ENCODE data around the gene TMEM175. TPM values are rescaled to one million over a fixed set of nuclear protein-coding genes. Genes with fewer than 3 reads are reported as not detected.

The TMEM175 gene
- polyA plus RNA-seq, 1 donor (not counting 4 experiments of a cell fraction or from before 2014, with no cell fraction given): 23.2 TPM

DNA sequence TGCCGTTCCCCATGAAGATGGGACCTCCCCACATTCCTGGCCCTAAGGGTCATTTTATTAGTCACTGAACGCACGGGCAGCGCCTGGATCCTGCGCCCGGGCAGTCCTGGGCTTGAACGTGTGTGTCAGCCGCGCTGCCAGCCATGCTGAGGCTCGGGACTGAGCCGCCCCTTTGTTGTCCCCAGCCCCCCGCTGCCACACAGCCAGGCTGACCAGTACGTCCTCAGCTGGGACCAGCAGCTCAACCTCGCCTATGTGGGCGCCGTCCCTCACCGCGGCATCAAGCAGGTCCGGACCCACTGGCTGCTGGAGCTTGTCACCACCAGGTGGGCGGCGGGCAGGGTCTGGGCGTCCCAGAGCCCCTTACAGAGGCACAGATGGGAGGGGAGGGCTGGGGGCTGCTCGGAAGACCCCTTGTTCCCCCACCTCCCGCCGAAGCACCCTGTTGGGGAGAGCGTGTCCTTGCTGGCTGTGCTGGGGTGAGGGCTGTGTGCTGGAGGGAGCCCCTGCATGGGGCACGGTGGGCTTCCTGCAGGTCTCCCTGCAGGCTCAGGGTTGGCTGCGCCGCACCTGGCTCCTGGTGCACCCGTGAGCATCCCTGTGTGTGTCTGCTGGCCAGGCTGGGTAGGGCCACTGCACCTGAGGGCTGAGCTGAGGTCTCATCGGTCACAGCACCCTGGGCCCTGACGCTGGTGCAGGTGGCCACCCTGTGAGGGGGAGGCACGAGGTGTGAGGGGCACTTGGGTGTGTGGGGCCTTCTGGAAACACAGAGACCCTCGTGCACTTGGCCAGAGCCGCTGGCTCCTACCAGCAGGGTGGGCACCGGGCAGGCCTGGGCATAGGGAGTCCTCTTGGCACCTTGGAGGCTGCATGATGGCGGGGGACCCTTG is 55.6 kb downstream of the TMEM175 start:
- H3K27ac ChIP-seq (ENCODE audit: control insufficient read depth, insufficient read depth, low read length): no peak overlapping the region
- peak overlapping the region; percentile 37 for H3K9ac ChIP-seq (ENCODE audit: control insufficient read depth, extremely low read depth, insufficient read depth, low read length)
- peaks cover 11% of the 10 kb centered on the region for H3K4me1 ChIP-seq (ENCODE audit: control insufficient read depth, extremely low read depth, insufficient read depth, low read length)
- TF ChIP-seq, protein P1, sequence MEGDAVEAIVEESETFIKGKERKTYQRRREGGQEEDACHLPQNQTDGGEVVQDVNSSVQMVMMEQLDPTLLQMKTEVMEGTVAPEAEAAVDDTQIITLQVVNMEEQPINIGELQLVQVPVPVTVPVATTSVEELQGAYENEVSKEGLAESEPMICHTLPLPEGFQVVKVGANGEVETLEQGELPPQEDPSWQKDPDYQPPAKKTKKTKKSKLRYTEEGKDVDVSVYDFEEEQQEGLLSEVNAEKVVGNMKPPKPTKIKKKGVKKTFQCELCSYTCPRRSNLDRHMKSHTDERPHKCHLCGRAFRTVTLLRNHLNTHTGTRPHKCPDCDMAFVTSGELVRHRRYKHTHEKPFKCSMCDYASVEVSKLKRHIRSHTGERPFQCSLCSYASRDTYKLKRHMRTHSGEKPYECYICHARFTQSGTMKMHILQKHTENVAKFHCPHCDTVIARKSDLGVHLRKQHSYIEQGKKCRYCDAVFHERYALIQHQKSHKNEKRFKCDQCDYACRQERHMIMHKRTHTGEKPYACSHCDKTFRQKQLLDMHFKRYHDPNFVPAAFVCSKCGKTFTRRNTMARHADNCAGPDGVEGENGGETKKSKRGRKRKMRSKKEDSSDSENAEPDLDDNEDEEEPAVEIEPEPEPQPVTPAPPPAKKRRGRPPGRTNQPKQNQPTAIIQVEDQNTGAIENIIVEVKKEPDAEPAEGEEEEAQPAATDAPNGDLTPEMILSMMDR (optimal IDR thresholded peaks at IDR 0.05 in 1 of 3, IDR thresholded peaks at IDR 0.05 in 1 of 3, conservative IDR thresholded peaks at IDR 0.05 in 1 of 3; ENCODE audit: extremely low read depth in 1 of 3, insufficient read depth in 2 of 3, low read length in 3 of 3): no peak
- TF ChIP-seq EZH2 (IDR thresholded peaks at IDR 0.05; ENCODE audit: low read length): no peak
- no peaks in the 10 kb centered on the region for H3K36me3 ChIP-seq (ENCODE audit: control insufficient read depth in 2 of 2, extremely low read depth in 1 of 2, insufficient read depth in 2 of 2, low read length in 2 of 2)
- no peaks in the 10 kb centered on the region for H3K9me3 ChIP-seq (ENCODE audit: control insufficient read depth, low read depth, low read length)
- dilution Hi-C loops (cut with MboI; ENCODE audit: extremely low pct_ligation_motif_present, low sequenced_read_pairs): no loop called here
- H3K9me1 ChIP-seq (ENCODE audit: control insufficient read depth, extremely low read depth, insufficient read depth, low read length): no peaks in the 10 kb centered on the region
- H3K27me3 ChIP-seq (ENCODE audit: control insufficient read depth, extremely low read depth, insufficient read depth, low read length): no peaks in the 10 kb centered on the region
- H3K4me3 ChIP-seq (ENCODE audit: control insufficient read depth in 2 of 3, extremely low read depth in 1 of 3, insufficient read depth in 2 of 3, low read depth in 1 of 3, low read length in 3 of 3): peak overlapping the region; percentile 53 to 70 (median 63)
- peak overlapping the region; percentile 82 for H3K4me2 ChIP-seq (ENCODE audit: control insufficient read depth, extremely low read depth, insufficient read depth, low read depth, low read length)
- no peaks in the 10 kb centered on the region for H3K79me2 ChIP-seq (ENCODE audit: control insufficient read depth, insufficient read depth, low read length)
- H2AFZ ChIP-seq (ENCODE audit: control insufficient read depth, low read length): peak overlapping the region; percentile 84
- DNase-seq (ENCODE audit: low read depth, low spot score): no peak
- no peaks in the 10 kb centered on the region for H4K20me1 ChIP-seq (ENCODE audit: control insufficient read depth, extremely low read depth, insufficient read depth, low read length)
- FAIRE-seq: no peak

DNA sequence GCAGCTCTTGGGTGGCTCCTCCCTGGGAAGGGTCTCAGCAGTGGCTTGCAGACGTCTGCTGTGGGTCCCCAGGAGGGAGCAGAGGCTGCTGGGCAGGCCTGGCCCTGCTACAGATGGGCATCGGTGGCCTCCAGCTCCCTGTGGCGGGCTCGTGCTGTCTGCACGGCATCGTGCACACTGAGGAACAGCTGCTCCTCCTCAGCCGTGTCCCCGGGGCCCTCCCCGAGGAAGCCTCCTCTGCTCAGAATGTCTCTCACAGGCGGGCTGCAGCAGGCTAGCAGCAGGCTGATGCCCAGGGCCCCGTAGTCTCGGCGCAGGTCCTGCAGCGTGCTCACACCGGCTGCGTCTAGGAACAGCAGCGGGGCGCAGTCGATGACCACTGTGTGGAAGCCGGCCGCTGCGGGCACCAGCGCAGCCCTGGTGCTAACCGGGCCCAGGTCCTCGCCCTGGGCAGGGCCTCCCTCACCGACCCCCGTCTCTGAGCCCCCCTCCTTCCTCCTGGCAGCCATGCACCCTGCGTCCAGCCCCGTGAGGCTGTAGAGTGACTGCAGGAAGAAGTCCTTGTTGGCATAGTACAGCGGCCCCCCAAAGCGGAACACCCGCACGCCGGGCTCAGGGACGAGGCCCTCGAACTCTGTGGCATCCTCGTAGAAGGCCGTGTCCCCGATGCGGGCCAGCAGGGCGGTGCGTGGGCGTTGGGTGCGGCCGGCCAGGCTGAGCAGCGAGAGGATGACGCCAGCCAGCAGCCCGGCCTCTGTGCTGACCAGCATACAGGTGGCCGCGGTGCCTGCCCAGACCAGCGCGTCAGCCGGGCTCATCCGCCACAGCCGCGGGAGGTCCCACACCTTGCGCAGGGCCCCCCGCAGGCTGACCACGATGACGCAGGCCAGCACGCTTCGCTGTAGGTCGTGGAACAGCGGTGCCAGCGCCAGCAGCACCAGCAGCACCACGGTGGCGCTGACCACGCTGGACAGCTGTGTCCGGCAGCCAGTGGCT is 56.8 kb downstream of the TMEM175 start:
- no peak overlapping the region for H2AFZ ChIP-seq (ENCODE audit: control insufficient read depth, low read length)
- H3K27me3 ChIP-seq (ENCODE audit: control insufficient read depth, extremely low read depth, insufficient read depth, low read length): no peaks in the 10 kb centered on the region
- H3K9me3 ChIP-seq (ENCODE audit: control insufficient read depth, low read depth, low read length): no peaks in the 10 kb centered on the region
- no peak overlapping the region for H3K4me3 ChIP-seq (ENCODE audit: control insufficient read depth in 2 of 3, extremely low read depth in 1 of 3, insufficient read depth in 2 of 3, low read depth in 1 of 3, low read length in 3 of 3)
- no peak overlapping the region for H3K4me2 ChIP-seq (ENCODE audit: control insufficient read depth, extremely low read depth, insufficient read depth, low read depth, low read length)
- no peaks in the 10 kb centered on the region for H3K79me2 ChIP-seq (ENCODE audit: control insufficient read depth, insufficient read depth, low read length)
- peaks cover 11% of the 10 kb centered on the region for H3K4me1 ChIP-seq (ENCODE audit: control insufficient read depth, extremely low read depth, insufficient read depth, low read length)
- H3K27ac ChIP-seq (ENCODE audit: control insufficient read depth, insufficient read depth, low read length): no peak overlapping the region
- no peak overlapping the region for H3K9ac ChIP-seq (ENCODE audit: control insufficient read depth, extremely low read depth, insufficient read depth, low read length)
- TF ChIP-seq, protein P1 (optimal IDR thresholded peaks at IDR 0.05 in 1 of 3, IDR thresholded peaks at IDR 0.05 in 1 of 3, conservative IDR thresholded peaks at IDR 0.05 in 1 of 3; ENCODE audit: extremely low read depth in 1 of 3, insufficient read depth in 2 of 3, low read length in 3 of 3): no peak
- TF ChIP-seq EZH2 (IDR thresholded peaks at IDR 0.05; ENCODE audit: low read length): no peak
- H3K36me3 ChIP-seq (ENCODE audit: control insufficient read depth in 2 of 2, extremely low read depth in 1 of 2, insufficient read depth in 2 of 2, low read length in 2 of 2): no peaks in the 10 kb centered on the region
- H3K9me1 ChIP-seq (ENCODE audit: control insufficient read depth, extremely low read depth, insufficient read depth, low read length): no peaks in the 10 kb centered on the region
- DNase-seq (ENCODE audit: low read depth, low spot score) (no peak), FAIRE-seq (no peak)
- dilution Hi-C loops (cut with MboI; ENCODE audit: extremely low pct_ligation_motif_present, low sequenced_read_pairs): no loop called here
- no peaks in the 10 kb centered on the region for H4K20me1 ChIP-seq (ENCODE audit: control insufficient read depth, extremely low read depth, insufficient read depth, low read length)
